H9 (cell line): ENCODE data around the gene UST. TPM values are rescaled to one million over a fixed set of nuclear protein-coding genes. Genes with fewer than 3 reads are reported as not detected.

Source experiments
- DNase-seq: peaks from one replicate; pipeline ENCODE4 v3.0.0-alpha.2; 2017
- H2AFZ ChIP-seq: one replicate; pipeline ENCODE4 v1.6.1; 2013; ENCODE audit warnings: mild to moderate bottlenecking, low read length, control low read depth, moderate library complexity
- H2AK5ac ChIP-seq: 2 replicates; pipeline ENCODE4 v1.6.1; 2013; ENCODE audit warnings: low read length, control low read depth, mixed read lengths; ENCODE audit not compliant: insufficient read length
- H2BK120ac ChIP-seq: one replicate; pipeline ENCODE4 v1.6.1; 2013; ENCODE audit warnings: low read depth, mild to moderate bottlenecking, low read length, control low read depth, inconsistent platforms; ENCODE audit not compliant: poor library complexity, severe bottlenecking
- H2BK12ac ChIP-seq: 2 replicates; pipeline ENCODE4 v1.6.1; 2013; ENCODE audit warnings: low read length, control low read depth, mixed read lengths, low read depth; ENCODE audit not compliant: insufficient read length
- H2BK15ac ChIP-seq: 2 replicates; pipeline ENCODE4 v1.6.1; 2013; ENCODE audit warnings: low read depth, low read length, control low read depth
- H2BK20ac ChIP-seq: one replicate; pipeline ENCODE4 v1.6.1; 2013; ENCODE audit warnings: low read depth, mild to moderate bottlenecking, low read length, control low read depth, inconsistent platforms; ENCODE audit not compliant: poor library complexity, severe bottlenecking
- H2BK5ac ChIP-seq: 2 replicates; pipeline ENCODE4 v1.6.1; 2013; ENCODE audit warnings: low read length, control low read depth, mixed read lengths; ENCODE audit not compliant: insufficient read length
- H3K14ac ChIP-seq: 2 replicates; pipeline ENCODE4 v1.6.1; 2013; ENCODE audit warnings: low read length, control low read depth; ENCODE audit not compliant: insufficient read depth
- H3K18ac ChIP-seq: 2 replicates; pipeline ENCODE4 v1.6.1; 2013; ENCODE audit warnings: low read depth, mild to moderate bottlenecking, mixed read lengths, low read length, control low read depth; ENCODE audit not compliant: insufficient read length
- H3K23ac ChIP-seq: 2 replicates; pipeline ENCODE4 v1.6.1; 2013; ENCODE audit warnings: low read length, control low read depth, mixed read lengths, low read depth; ENCODE audit not compliant: insufficient read length
- H3K23me2 ChIP-seq: 2 replicates; pipeline ENCODE4 v1.6.1; 2013; ENCODE audit warnings: low read depth, mild to moderate bottlenecking, mixed read lengths, low read length, control low read depth; ENCODE audit not compliant: insufficient read length, poor library complexity, severe bottlenecking
- H3K27ac ChIP-seq: 2 replicates; pipeline ENCODE4 v1.5.1; 2013; ENCODE audit warnings: low read length, control low read depth, mixed read lengths, low read depth; ENCODE audit not compliant: insufficient read length
- H3K27me3 ChIP-seq: 2 replicates; pipeline ENCODE4 v1.6.1; 2013; ENCODE audit warnings: low read length, control low read depth, inconsistent platforms; ENCODE audit not compliant: insufficient read depth
- H3K4ac ChIP-seq: 2 replicates; pipeline ENCODE4 v1.6.1; 2013; ENCODE audit warnings: low read depth, mild to moderate bottlenecking, control low read depth, inconsistent platforms, low read length, moderate library complexity
- H3K4me1 ChIP-seq: 2 replicates; pipeline ENCODE4 v1.6.1; 2013; ENCODE audit warnings: low read length, control low read depth, inconsistent platforms; ENCODE audit not compliant: insufficient read depth
- H3K4me2 ChIP-seq: 2 replicates; pipeline ENCODE4 v1.6.1; 2013; ENCODE audit warnings: low read length, control low read depth, mixed read lengths; ENCODE audit not compliant: insufficient read length, insufficient read depth
- H3K56ac ChIP-seq: 2 replicates; pipeline ENCODE4 v1.6.1; 2013; ENCODE audit warnings: low read depth, mild to moderate bottlenecking, mixed read lengths, low read length, control low read depth; ENCODE audit not compliant: insufficient read length
- H3K79me1 ChIP-seq: 2 replicates; pipeline ENCODE4 v1.6.1; 2013; ENCODE audit warnings: low read depth, mild to moderate bottlenecking, moderate library complexity, low read length, control low read depth, inconsistent platforms; ENCODE audit not compliant: insufficient read depth, poor library complexity, severe bottlenecking
- H3K79me2 ChIP-seq: 2 replicates; pipeline ENCODE4 v1.6.1; 2013; ENCODE audit warnings: low read length, control low read depth, inconsistent platforms; ENCODE audit not compliant: insufficient read depth
- H3K9ac ChIP-seq: 2 replicates; pipeline ENCODE4 v1.6.1; 2013; ENCODE audit warnings: low read length, control low read depth, mixed read lengths; ENCODE audit not compliant: insufficient read length; ENCODE audit errors: extremely low read depth
- H3K9me3 ChIP-seq: one replicate; pipeline ENCODE4 v1.6.1; 2013; ENCODE audit warnings: low read depth, low read length, inconsistent platforms; ENCODE audit not compliant: control insufficient read depth
- H3T11ph ChIP-seq: one replicate; pipeline ENCODE4 v1.6.1; 2013; ENCODE audit warnings: mild to moderate bottlenecking, low read length, control low read depth, inconsistent platforms
- H4K20me1 ChIP-seq: one replicate; pipeline ENCODE4 v1.6.1; 2013; ENCODE audit not compliant: control insufficient read depth, insufficient read length, insufficient read depth
- H4K5ac ChIP-seq: 2 replicates; pipeline ENCODE4 v1.6.1; 2013; ENCODE audit warnings: low read depth, mild to moderate bottlenecking, mixed read lengths, low read length, control low read depth; ENCODE audit not compliant: insufficient read length
- H4K8ac ChIP-seq: replicated peaks from 2 replicates; pipeline ENCODE4 v1.6.1; 2013; ENCODE audit warnings: low read length, control low read depth, mixed read lengths, low read depth; ENCODE audit not compliant: insufficient read length
- H4K91ac ChIP-seq: 2 replicates; pipeline ENCODE4 v1.6.1; 2013; ENCODE audit warnings: low read depth, mild to moderate bottlenecking, moderate library complexity, mixed read lengths, low read length, control low read depth; ENCODE audit not compliant: insufficient read length
- H3K27ac Mint-ChIP-seq, 3 experiments: 2 replicates in 2 of 3; 3 replicates in 1 of 3; pipeline ENCODE4 v1.8.0; 2020 to 2021; ENCODE audit warnings: mixed read lengths in 3 of 3, mild to moderate bottlenecking in 1 of 3, moderate library complexity in 1 of 3
- H3K27me3 Mint-ChIP-seq: 2 replicates; pipeline ENCODE4 v1.8.0; 2021; ENCODE audit warnings: low read depth, mild to moderate bottlenecking, moderate library complexity, mixed read lengths
- H3K36me3 Mint-ChIP-seq, 3 experiments: 2 replicates in 2 of 3; 3 replicates in 1 of 3; pipeline ENCODE4 v1.8.0; 2020 to 2021; ENCODE audit warnings: low read depth in 3 of 3, mixed read lengths in 3 of 3; ENCODE audit not compliant: insufficient read depth in 1 of 3
- H3K4me1 Mint-ChIP-seq, 2 experiments: 2 replicates each; pipeline ENCODE4 v1.8.0; 2020; ENCODE audit warnings: mixed read lengths in 2 of 2
- H3K4me3 Mint-ChIP-seq, 2 experiments: 2 replicates in 1 of 2; 3 replicates in 1 of 2; pipeline ENCODE4 v1.8.0; 2020 to 2021; ENCODE audit warnings: mild to moderate bottlenecking in 2 of 2, mixed read lengths in 2 of 2, moderate library complexity in 1 of 2
- H3K9me3 Mint-ChIP-seq, 2 experiments: 2 replicates in 1 of 2; 3 replicates in 1 of 2; pipeline ENCODE4 v1.8.0; 2020; ENCODE audit warnings: mild to moderate bottlenecking in 2 of 2, mixed read lengths in 2 of 2, moderate library complexity in 1 of 2
- CTCF ChIP-seq: fragments of 200-600 bp; sonication (generic); conservative IDR thresholded peaks from 3 replicates; pipeline ENCODE4 v1.8.0; 2021; ENCODE audit warnings: antibody characterized with exemption, mild to moderate bottlenecking
- WGBS: extraction: QIAGEN DNeasy Blood & Tissue Kit; methylation state at CpG from one replicate; pipeline ENCODE4 v1.1.7; 2013; ENCODE audit warnings: missing lambda C conversion rate, low lambda C conversion rate, mixed read lengths; ENCODE audit not compliant: insufficient read length; ENCODE audit errors: extremely low coverage; 5-methylcytosine and 5-hydroxymethylcytosine counted together
- total RNA-seq: library from RNA; stranded (reverse); gene quantifications from 2 replicates; pipeline ENCODE4 v1.2.1, GENCODE V29; 2021

The UST gene
- total RNA-seq, 1 experiment from 2014 or later, result 14.4 TPM

DNA sequence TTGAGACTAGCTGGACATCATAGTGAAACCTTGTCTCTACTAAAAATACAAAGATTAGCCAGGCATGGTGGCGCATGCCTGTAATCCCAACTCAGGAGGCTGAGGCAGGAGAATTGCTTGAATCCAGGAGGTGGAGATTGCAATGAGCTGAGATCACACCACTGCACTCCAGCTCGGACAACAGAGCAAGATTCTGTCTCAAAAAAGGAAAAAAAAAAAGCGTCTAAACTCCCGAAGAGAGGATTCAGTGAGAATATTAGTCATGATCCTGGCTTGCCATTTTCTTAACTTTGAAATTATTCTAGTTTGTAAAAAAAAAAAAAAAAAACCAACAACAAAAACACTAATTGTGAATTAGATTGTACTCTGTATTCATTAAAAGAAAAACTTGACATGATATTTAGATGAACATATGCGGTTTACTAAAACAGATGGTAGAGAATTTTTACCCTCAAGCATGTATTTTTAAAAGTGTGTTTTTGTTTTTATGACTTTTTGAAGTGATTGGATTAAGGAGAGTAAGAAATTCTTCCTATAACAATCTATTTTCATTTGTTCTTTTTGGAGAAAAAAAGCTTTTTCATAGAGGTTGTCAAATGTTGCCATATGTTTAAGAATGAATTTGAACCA is 80.7 kb downstream of the UST start:
- no peak overlapping the region for H3K27ac Mint-ChIP-seq
- H3K9ac ChIP-seq, result no peak overlapping the region
- no peak for TF ChIP-seq CTCF
- no peak overlapping the region for H4K5ac ChIP-seq
- no peak overlapping the region for H3K4me2 ChIP-seq
- no peaks in the 10 kb centered on the region for H3K9me3 ChIP-seq
- no peak overlapping the region for H3K23ac ChIP-seq
- no peak overlapping the region for H2BK120ac ChIP-seq
- H3K79me1 ChIP-seq, result peaks cover 7% of the 10 kb centered on the region
- no peak overlapping the region for H4K91ac ChIP-seq
- H2AK5ac ChIP-seq, result no peak overlapping the region
- peaks cover 18 to 26% of the 10 kb centered on the region in 2 experiments for H3K4me1 Mint-ChIP-seq
- no CpG with 5 or more reads among the region's 5 CpGs for WGBS
- H3K36me3 Mint-ChIP-seq, result peaks cover 5 to 15% (median 12%) of the 10 kb centered on the region in 3 experiments; a peak in 6 of 7 replicates
- no peak overlapping the region for H2BK20ac ChIP-seq
- DNase-seq, result no peak
- H3K27me3 Mint-ChIP-seq, result no peaks in the 10 kb centered on the region
- no peaks in the 10 kb centered on the region; the same call in 1 of the 2 replicates for H3K4me1 ChIP-seq
- H3K79me2 ChIP-seq, result peaks cover 14% of the 10 kb centered on the region; the same call in 1 of the 2 replicates
- peaks cover 0 to 2% of the 10 kb centered on the region in 2 experiments; a peak in 2 of 5 replicates for H3K9me3 Mint-ChIP-seq
- H3K14ac ChIP-seq, result no peak overlapping the region
- no peak overlapping the region for H3K4me3 Mint-ChIP-seq
- no peak overlapping the region for H3K18ac ChIP-seq
- H2BK12ac ChIP-seq, result no peak overlapping the region
- no peak overlapping the region for H3K27ac ChIP-seq
- no peak overlapping the region for H2BK15ac ChIP-seq
- no peak overlapping the region for H4K8ac ChIP-seq
- no peaks in the 10 kb centered on the region for H3K23me2 ChIP-seq
- no peak overlapping the region for H3K4ac ChIP-seq
- H2AFZ ChIP-seq, result no peak overlapping the region
- H3K27me3 ChIP-seq, result no peaks in the 10 kb centered on the region
- H3K56ac ChIP-seq, result no peak overlapping the region
- no peak overlapping the region for H2BK5ac ChIP-seq
- H4K20me1 ChIP-seq, result no peaks in the 10 kb centered on the region
- no peak overlapping the region for H3T11ph ChIP-seq
